HCT116 (cell line): ENCODE results near the gene CDH4.

Experiments used
- EZH2phosphoT487 ChIP-seq: fragments of 200-600 bp; IDR thresholded peaks from 2 replicates; pipeline ENCODE4 v1.6.1; 2018; ENCODE audit warnings: antibody characterized with exemption, borderline replicate concordance
- POLR2A ChIP-seq: IDR thresholded peaks from 2 replicates; pipeline ENCODE4 v1.7.0; 2011; ENCODE audit warnings: borderline replicate concordance; ENCODE audit not compliant: insufficient read depth, insufficient read length; ENCODE audit errors: extremely low read depth
- TF ChIP-seq, protein P1 (sequence below): IDR thresholded peaks from 2 replicates; pipeline ENCODE4 v1.6.1; 2012
- TF ChIP-seq, protein P2 (sequence below), 3 experiments: fragments of 200-600 bp in 1 of 3; sonication (generic) in 1 of 3; IDR thresholded peaks in 2 of 3; conservative IDR thresholded peaks in 1 of 3; 2 replicates each; pipeline ENCODE4 v1.5.1; 2012 to 2017; ENCODE audit warnings: low read depth in 2 of 3, low read length in 2 of 3, antibody characterized with exemption in 1 of 3, borderline replicate concordance in 1 of 3, control low read depth in 1 of 3, mild to moderate bottlenecking in 1 of 3, mixed read lengths in 1 of 3, mixed run types in 1 of 3, moderate library complexity in 1 of 3; ENCODE audit not compliant: insufficient read depth in 1 of 3
- TF ChIP-seq, protein P3 (sequence below): IDR thresholded peaks from 2 replicates; pipeline ENCODE4 v1.6.1; 2012; ENCODE audit warnings: low read depth

DNA sequence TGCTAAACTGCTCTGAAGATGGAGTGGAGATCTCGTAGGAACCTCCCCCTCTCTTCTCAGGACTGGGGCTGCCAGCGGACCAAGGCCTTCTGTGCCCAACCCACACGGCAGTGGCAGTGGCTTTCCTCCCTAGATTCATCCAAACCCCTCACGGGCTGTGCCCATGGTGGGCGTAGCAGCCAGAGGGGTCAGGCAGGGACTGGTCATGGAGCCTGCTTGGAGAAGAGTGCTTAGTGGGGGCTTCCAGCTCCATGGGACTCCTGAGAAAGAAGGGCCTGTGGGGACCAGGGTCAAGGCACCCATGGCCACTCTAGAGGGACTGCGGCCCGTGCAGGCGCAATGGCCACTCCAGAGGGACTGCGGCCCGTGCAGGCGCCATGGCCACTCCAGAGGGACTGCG lies 727.0 kb downstream of the CDH4 start:
- TF ChIP-seq, protein P1, sequence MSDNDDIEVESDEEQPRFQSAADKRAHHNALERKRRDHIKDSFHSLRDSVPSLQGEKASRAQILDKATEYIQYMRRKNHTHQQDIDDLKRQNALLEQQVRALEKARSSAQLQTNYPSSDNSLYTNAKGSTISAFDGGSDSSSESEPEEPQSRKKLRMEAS = no peak
- TF ChIP-seq, protein P2, sequence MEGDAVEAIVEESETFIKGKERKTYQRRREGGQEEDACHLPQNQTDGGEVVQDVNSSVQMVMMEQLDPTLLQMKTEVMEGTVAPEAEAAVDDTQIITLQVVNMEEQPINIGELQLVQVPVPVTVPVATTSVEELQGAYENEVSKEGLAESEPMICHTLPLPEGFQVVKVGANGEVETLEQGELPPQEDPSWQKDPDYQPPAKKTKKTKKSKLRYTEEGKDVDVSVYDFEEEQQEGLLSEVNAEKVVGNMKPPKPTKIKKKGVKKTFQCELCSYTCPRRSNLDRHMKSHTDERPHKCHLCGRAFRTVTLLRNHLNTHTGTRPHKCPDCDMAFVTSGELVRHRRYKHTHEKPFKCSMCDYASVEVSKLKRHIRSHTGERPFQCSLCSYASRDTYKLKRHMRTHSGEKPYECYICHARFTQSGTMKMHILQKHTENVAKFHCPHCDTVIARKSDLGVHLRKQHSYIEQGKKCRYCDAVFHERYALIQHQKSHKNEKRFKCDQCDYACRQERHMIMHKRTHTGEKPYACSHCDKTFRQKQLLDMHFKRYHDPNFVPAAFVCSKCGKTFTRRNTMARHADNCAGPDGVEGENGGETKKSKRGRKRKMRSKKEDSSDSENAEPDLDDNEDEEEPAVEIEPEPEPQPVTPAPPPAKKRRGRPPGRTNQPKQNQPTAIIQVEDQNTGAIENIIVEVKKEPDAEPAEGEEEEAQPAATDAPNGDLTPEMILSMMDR (IDR thresholded peaks at IDR 0.05 in 2 of 3, conservative IDR thresholded peaks at IDR 0.05 in 1 of 3; ENCODE audit: borderline replicate concordance in 1 of 3, insufficient read depth in 1 of 3, low read depth in 2 of 3, low read length in 2 of 3) = no peak
- TF ChIP-seq EZH2phosphoT487 (no peak), POLR2A (no peak)
- TF ChIP-seq, protein P3, sequence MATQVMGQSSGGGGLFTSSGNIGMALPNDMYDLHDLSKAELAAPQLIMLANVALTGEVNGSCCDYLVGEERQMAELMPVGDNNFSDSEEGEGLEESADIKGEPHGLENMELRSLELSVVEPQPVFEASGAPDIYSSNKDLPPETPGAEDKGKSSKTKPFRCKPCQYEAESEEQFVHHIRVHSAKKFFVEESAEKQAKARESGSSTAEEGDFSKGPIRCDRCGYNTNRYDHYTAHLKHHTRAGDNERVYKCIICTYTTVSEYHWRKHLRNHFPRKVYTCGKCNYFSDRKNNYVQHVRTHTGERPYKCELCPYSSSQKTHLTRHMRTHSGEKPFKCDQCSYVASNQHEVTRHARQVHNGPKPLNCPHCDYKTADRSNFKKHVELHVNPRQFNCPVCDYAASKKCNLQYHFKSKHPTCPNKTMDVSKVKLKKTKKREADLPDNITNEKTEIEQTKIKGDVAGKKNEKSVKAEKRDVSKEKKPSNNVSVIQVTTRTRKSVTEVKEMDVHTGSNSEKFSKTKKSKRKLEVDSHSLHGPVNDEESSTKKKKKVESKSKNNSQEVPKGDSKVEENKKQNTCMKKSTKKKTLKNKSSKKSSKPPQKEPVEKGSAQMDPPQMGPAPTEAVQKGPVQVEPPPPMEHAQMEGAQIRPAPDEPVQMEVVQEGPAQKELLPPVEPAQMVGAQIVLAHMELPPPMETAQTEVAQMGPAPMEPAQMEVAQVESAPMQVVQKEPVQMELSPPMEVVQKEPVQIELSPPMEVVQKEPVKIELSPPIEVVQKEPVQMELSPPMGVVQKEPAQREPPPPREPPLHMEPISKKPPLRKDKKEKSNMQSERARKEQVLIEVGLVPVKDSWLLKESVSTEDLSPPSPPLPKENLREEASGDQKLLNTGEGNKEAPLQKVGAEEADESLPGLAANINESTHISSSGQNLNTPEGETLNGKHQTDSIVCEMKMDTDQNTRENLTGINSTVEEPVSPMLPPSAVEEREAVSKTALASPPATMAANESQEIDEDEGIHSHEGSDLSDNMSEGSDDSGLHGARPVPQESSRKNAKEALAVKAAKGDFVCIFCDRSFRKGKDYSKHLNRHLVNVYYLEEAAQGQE = no peak
